DMS114 treated with DMSO at 0.1 percent for 48 hours (cell line): ENCODE data around the gene MMP13.
"Not testable (repeated sequence)": the region's sequence is repeated elsewhere in the genome, so short reads cannot be mapped to it uniquely, and the experiment has no call there.

Source experiments
- DNase-seq: peaks from one replicate; lab custom pipeline; 2025; ENCODE audit not compliant: unreplicated experiment; lab: John Stamatoyannopoulos, UW

MMP13 gene

DNA sequence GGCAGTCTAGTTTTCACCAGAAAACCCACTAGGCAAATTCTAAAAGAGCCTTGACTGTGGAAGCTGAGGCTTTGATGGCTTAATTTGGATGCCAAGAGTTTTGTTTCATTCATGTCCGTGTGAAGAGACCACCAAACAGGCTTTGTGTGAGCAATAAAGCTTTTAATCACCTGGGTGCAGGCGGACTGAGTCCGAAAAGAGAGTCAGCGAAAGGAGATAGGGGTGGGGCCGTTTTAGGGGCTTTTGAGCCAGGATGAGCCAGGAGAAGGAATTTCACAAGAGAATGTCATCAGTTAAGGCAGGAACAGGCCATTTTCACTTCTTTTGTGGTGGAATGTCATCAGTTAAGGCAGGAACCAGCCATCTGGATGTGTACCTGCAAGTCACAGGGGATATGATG, 51.6 kb downstream of the MMP13 start:
- not testable (repeated sequence) for DNase-seq

GRCh38 chr11:102900346-102900745, 55.2 kb downstream of the MMP13 start:
- no peak for DNase-seq
